HEK293 (cell line): ENCODE data around the gene FAM241A.

Experiments
- CTCF ChIA-PET: fragments of 350-600 bp; formaldehyde crosslinking; extraction: SDS; loops from one replicate; lab custom pipeline; 2021; ENCODE audit warnings: antibody characterized with exemption; lab: Yijun Ruan, JAX
- POLR2A ChIA-PET: fragments of 300-600 bp; formaldehyde crosslinking; extraction: SDS; loops from one replicate; lab custom pipeline; 2020; ENCODE audit warnings: antibody characterized with exemption, inconsistent platforms; lab: Yijun Ruan, JAX
- H3K27ac ChIP-seq: fragments of 200-500 bp; sonication (Bioruptor generic); 2 replicates; pipeline ENCODE4 v1.5.1; 2014; ENCODE audit warnings: low read depth, low read length, control low read depth, inconsistent platforms; ENCODE audit errors: extremely low read depth
- H3K36me3 ChIP-seq, 2 experiments: fragments of 200-500 bp in 1 of 2; sonication (Bioruptor generic) in 1 of 2; 1 replicate in 1 of 2; 2 replicates in 1 of 2; pipeline ENCODE4 v1.5.1; 2014 to 2017; ENCODE audit warnings: inconsistent platforms in 2 of 2, low read length in 2 of 2; ENCODE audit not compliant: control insufficient read depth in 2 of 2, insufficient read depth in 1 of 2
- H3K4me1 ChIP-seq: fragments of 200-500 bp; sonication (Bioruptor generic); 2 replicates; pipeline ENCODE4 v1.5.1; 2014; ENCODE audit warnings: mild to moderate bottlenecking, low read length, inconsistent platforms; ENCODE audit not compliant: control insufficient read depth, insufficient read depth
- H3K4me3 ChIP-seq: 2 replicates; pipeline ENCODE4 v1.5.1; 2011; ENCODE audit warnings: low read depth, mild to moderate bottlenecking, control low read depth, low read length, moderate library complexity
- H3K9me3 ChIP-seq: fragments of 200-500 bp; sonication (Bioruptor generic); 2 replicates; pipeline ENCODE4 v1.5.1; 2014; ENCODE audit warnings: low read depth, low read length, inconsistent platforms; ENCODE audit not compliant: control insufficient read depth, insufficient read depth
- TRIM28 ChIP-seq: IDR thresholded peaks from 2 replicates; pipeline ENCODE4 v1.6.1; 2011; ENCODE audit warnings: low read length, control low read depth, borderline replicate concordance
- ZNF132 ChIP-seq: fragments of 450-650 bp; formaldehyde crosslinking; IDR thresholded peaks from 2 replicates; pipeline ENCODE4 v1.5.1; 2017; ENCODE audit warnings: missing biosample characterization, missing genetic modification characterization, borderline replicate concordance
- ZNF175 ChIP-seq: fragments of 450-650 bp; formaldehyde crosslinking; IDR thresholded peaks from 2 replicates; pipeline ENCODE4 v1.5.1; 2016; ENCODE audit warnings: missing biosample characterization, missing genetic modification characterization
- ZNF2 ChIP-seq: fragments of 450-650 bp; formaldehyde crosslinking; IDR thresholded peaks from 2 replicates; pipeline ENCODE4 v1.5.1; 2016; ENCODE audit warnings: missing biosample characterization, missing genetic modification characterization
- ZNF266 ChIP-seq: fragments of 450-650 bp; formaldehyde crosslinking; IDR thresholded peaks from 2 replicates; pipeline ENCODE4 v1.5.1; 2016; ENCODE audit warnings: missing biosample characterization, missing genetic modification characterization, low read depth
- ZNF555 ChIP-seq: fragments of 450-650 bp; formaldehyde crosslinking; conservative IDR thresholded peaks from 2 replicates; pipeline ENCODE4 v1.5.1; 2017; ENCODE audit warnings: missing biosample characterization, mild to moderate bottlenecking, missing genetic modification characterization, inconsistent platforms
- ZNF600 ChIP-seq: fragments of 450-650 bp; formaldehyde crosslinking; IDR thresholded peaks from 2 replicates; pipeline ENCODE4 v1.5.1; 2016; ENCODE audit warnings: missing biosample characterization, missing genetic modification characterization
- ZNF777 ChIP-seq: fragments of 450-650 bp; formaldehyde crosslinking; IDR thresholded peaks from 2 replicates; pipeline ENCODE4 v1.5.1; 2017; ENCODE audit warnings: missing biosample characterization, missing genetic modification characterization, borderline replicate concordance
- ZXDB ChIP-seq: fragments of 450-650 bp; formaldehyde crosslinking; IDR thresholded peaks from 2 replicates; pipeline ENCODE4 v1.5.1; 2016; ENCODE audit warnings: missing biosample characterization, missing genetic modification characterization
- TF ChIP-seq, protein P1 (sequence below): fragments of 450-650 bp; formaldehyde crosslinking; IDR thresholded peaks from 2 replicates; pipeline ENCODE4 v1.5.1; 2016; ENCODE audit warnings: missing biosample characterization, missing genetic modification characterization
- TF ChIP-seq, protein P2 (sequence below): fragments of 450-650 bp; formaldehyde crosslinking; optimal IDR thresholded peaks from 2 replicates; pipeline ENCODE3; 2016; ENCODE audit warnings: missing biosample characterization, mild to moderate bottlenecking, missing genetic modification characterization
- TF ChIP-seq, protein P3 (sequence below): fragments of 450-650 bp; formaldehyde crosslinking; IDR thresholded peaks from 2 replicates; pipeline ENCODE4 v1.5.1; 2017; ENCODE audit warnings: missing biosample characterization, missing genetic modification characterization
- TF ChIP-seq, protein P4 (sequence below): fragments of 450-650 bp; formaldehyde crosslinking; IDR thresholded peaks from 2 replicates; pipeline ENCODE4 v1.5.1; 2016; ENCODE audit warnings: missing biosample characterization, missing genetic modification characterization
- TF ChIP-seq, protein P5 (sequence below): fragments of 450-650 bp; formaldehyde crosslinking; IDR thresholded peaks from 2 replicates; pipeline ENCODE4 v1.5.1; 2016; ENCODE audit warnings: missing biosample characterization, missing genetic modification characterization

FAM241A gene

DNA sequence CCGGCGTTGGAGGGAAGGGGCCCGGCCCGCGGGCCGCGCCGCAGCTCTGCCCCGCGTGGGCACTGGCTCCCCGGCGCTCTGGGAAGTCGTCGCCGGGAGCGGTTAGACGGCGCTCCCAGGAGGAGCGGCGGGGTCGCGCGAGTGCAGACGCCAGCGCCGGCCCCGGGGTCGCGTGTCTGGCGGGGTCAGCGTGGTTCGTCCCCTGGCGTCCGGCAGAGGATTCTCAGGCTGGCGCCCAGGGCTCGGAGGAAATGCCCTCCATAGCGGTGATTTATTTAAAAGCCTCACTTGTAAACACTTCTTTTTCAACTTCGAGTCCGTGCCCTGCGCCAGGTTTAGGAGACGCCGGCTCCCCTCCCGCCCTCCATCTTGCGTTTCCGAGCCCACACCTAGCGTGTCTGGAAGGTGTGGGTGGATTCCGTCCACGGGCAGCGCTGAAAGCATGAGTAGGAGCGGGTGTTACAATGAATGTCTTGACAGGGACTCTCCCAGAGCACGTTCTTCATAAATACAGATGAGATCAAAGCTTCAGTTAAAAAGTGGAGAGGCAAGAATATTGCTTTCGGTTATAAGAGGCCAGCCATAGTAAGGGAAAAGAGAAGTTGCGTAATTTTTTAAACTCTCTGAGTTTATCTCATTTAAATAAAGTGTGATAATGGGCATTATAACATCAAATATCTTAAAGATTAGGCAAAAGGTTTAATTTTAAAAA, 692 bp downstream of the FAM241A start (continued):
- TF ChIP-seq, protein P1, sequence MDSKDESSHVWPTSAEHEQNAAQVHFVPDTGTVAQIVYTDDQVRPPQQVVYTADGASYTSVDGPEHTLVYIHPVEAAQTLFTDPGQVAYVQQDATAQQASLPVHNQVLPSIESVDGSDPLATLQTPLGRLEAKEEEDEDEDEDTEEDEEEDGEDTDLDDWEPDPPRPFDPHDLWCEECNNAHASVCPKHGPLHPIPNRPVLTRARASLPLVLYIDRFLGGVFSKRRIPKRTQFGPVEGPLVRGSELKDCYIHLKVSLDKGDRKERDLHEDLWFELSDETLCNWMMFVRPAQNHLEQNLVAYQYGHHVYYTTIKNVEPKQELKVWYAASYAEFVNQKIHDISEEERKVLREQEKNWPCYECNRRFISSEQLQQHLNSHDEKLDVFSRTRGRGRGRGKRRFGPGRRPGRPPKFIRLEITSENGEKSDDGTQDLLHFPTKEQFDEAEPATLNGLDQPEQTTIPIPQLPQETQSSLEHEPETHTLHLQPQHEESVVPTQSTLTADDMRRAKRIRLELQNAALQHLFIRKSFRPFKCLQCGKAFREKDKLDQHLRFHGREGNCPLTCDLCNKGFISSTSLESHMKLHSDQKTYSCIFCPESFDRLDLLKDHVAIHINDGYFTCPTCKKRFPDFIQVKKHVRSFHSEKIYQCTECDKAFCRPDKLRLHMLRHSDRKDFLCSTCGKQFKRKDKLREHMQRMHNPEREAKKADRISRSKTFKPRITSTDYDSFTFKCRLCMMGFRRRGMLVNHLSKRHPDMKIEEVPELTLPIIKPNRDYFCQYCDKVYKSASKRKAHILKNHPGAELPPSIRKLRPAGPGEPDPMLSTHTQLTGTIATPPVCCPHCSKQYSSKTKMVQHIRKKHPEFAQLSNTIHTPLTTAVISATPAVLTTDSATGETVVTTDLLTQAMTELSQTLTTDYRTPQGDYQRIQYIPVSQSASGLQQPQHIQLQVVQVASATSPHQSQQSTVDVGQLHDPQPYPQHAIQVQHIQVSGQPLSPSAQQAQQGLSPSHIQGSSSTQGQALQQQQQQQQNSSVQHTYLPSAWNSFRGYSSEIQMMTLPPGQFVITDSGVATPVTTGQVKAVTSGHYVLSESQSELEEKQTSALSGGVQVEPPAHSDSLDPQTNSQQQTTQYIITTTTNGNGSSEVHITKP (tag by site-specific recombination), result no peak
- TF ChIP-seq ZNF600 (tag by site-specific recombination), result peak; percentile 36
- no peak for TF ChIP-seq ZNF2 (tag by site-specific recombination)
- 0 out of 2 replicates have a peak, but pooled peaks have one; percentile 17 for TF ChIP-seq ZXDB
- TF ChIP-seq, protein P2, sequence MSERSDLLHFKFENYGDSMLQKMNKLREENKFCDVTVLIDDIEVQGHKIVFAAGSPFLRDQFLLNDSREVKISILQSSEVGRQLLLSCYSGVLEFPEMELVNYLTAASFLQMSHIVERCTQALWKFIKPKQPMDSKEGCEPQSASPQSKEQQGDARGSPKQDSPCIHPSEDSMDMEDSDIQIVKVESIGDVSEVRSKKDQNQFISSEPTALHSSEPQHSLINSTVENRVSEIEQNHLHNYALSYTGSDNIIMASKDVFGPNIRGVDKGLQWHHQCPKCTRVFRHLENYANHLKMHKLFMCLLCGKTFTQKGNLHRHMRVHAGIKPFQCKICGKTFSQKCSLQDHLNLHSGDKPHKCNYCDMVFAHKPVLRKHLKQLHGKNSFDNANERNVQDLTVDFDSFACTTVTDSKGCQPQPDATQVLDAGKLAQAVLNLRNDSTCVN (tag by site-specific recombination), result peak; percentile 69
- no peak for TF ChIP-seq ZNF555
- no peak for TF ChIP-seq ZNF132 (tag by site-specific recombination)
- no peak for TF ChIP-seq ZNF175 (tag by site-specific recombination)

DNA sequence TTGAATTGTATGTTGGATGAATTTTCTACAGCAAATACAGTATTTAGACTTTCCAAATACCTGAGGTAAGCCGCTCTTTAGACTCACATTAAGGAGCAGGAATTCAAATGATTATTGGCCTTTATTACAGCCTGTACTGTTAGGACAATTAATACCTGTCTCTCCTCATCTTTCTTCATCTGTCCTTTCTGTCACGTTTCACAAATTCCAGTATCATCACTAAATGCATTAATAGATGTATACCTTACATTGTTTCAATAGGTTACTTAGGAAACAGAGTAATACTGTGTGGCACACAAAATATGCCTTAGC, 1.2 kb downstream of the FAM241A start:
- no peaks in the 10 kb centered on the region for H3K36me3 ChIP-seq
- peak overlapping the region; percentile 69 for H3K4me3 ChIP-seq
- TF ChIP-seq ZNF266 (no peak), ZNF777 (tag by site-specific recombination) (no peak), TRIM28 (no peak)
- TF ChIP-seq, protein P3, sequence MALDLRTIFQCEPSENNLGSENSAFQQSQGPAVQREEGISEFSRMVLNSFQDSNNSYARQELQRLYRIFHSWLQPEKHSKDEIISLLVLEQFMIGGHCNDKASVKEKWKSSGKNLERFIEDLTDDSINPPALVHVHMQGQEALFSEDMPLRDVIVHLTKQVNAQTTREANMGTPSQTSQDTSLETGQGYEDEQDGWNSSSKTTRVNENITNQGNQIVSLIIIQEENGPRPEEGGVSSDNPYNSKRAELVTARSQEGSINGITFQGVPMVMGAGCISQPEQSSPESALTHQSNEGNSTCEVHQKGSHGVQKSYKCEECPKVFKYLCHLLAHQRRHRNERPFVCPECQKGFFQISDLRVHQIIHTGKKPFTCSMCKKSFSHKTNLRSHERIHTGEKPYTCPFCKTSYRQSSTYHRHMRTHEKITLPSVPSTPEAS (tag by site-specific recombination), result no peak
- ChIA-PET CTCF (interaction anchor here (1.5 kb wide), 1 partner anchor 86 kb away, joined by 4 read pairs; no protein-coding TSS in a partner anchor), POLR2A (no interaction called here)
- no peak overlapping the region for H3K27ac ChIP-seq
- no peaks in the 10 kb centered on the region for H3K4me1 ChIP-seq
- no peaks in the 10 kb centered on the region for H3K9me3 ChIP-seq

DNA sequence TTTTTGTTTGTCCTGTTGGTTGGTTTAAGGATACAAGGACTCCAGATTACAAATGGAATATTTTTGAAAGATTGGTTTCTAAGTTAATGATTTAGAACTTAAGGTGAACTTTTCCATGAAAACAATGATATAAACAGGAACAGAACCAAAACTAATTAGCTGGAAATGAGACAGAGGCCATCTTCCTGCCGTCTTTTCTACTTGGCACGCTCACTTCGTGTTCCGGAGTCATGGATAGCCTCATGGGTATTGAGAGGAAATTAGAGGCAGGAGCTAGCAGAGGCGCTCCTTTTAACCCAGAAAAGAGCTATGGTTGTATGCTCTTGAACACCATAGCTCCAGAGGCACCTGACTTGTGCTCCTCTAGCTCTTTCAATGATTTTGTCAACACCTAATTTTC, 2.4 kb downstream of the FAM241A start:
- Histone ChIP-seq H3K9me3 (no peaks in the 10 kb centered on the region), H3K36me3 (no peaks in the 10 kb centered on the region), H3K27ac (no peak overlapping the region), H3K4me3 (no peak overlapping the region)
- CTCF ChIA-PET, result interaction anchor here (1.1 to 1.5 kb wide), 2 partner anchors 48 to 85 kb away, joined by 4 to 5 read pairs; no protein-coding TSS in a partner anchor
- TF ChIP-seq, protein P4, sequence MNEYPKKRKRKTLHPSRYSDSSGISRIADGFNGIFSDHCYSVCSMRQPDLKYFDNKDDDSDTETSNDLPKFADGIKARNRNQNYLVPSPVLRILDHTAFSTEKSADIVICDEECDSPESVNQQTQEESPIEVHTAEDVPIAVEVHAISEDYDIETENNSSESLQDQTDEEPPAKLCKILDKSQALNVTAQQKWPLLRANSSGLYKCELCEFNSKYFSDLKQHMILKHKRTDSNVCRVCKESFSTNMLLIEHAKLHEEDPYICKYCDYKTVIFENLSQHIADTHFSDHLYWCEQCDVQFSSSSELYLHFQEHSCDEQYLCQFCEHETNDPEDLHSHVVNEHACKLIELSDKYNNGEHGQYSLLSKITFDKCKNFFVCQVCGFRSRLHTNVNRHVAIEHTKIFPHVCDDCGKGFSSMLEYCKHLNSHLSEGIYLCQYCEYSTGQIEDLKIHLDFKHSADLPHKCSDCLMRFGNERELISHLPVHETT (tag by site-specific recombination), result no peak
- TF ChIP-seq ZNF600 (tag by site-specific recombination), result peak; percentile 61
- TF ChIP-seq, protein P5, sequence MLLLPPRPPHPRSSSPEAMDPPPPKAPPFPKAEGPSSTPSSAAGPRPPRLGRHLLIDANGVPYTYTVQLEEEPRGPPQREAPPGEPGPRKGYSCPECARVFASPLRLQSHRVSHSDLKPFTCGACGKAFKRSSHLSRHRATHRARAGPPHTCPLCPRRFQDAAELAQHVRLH (tag by site-specific recombination), result 0 out of 2 replicates have a peak, but pooled peaks have one; percentile 18
- TF ChIP-seq, all 188 proteins: peak for 2
- POLR2A ChIA-PET, result no interaction called here
- 0 out of 2 replicates have a peak, but pooled peaks cover 3% of the 10 kb centered on the region for H3K4me1 ChIP-seq
